ENCODE results near the gene PDIA4. TPM values are rescaled to one million over a fixed set of nuclear protein-coding genes. Genes with fewer than 3 reads are reported as not detected.

PDIA4 gene
- total and polyA plus RNA-seq, 2 experiments from 2014 or later = 371 to 413 TPM

DNA sequence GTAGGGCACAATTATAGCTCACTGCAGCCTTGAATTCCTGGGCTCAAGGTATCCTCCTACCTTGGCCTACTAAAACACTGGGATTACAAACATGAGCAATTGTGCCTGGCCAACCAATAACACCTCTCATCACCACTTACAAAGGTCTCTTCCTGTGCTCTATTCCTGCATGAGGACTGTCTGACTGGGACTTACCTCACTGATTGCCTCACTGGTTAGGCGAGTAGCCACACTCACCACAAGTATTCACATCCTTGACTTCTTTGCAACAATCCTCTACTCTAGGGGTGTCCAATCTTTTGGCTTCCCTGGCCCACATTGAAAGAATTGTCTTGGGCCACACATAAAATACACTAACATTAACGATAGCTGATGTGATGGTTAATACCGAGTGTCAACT lies 22.6 kb upstream of the PDIA4 start:
- TF ChIP-seq EZH2phosphoT487 (IDR thresholded peaks at IDR 0.05; ENCODE audit: low read depth, severe bottlenecking, unreplicated experiment) = no peak
- TF ChIP-seq EZH2 (IDR thresholded peaks at IDR 0.05; ENCODE audit: borderline replicate concordance) = no peak
- TF ChIP-seq, protein P1, sequence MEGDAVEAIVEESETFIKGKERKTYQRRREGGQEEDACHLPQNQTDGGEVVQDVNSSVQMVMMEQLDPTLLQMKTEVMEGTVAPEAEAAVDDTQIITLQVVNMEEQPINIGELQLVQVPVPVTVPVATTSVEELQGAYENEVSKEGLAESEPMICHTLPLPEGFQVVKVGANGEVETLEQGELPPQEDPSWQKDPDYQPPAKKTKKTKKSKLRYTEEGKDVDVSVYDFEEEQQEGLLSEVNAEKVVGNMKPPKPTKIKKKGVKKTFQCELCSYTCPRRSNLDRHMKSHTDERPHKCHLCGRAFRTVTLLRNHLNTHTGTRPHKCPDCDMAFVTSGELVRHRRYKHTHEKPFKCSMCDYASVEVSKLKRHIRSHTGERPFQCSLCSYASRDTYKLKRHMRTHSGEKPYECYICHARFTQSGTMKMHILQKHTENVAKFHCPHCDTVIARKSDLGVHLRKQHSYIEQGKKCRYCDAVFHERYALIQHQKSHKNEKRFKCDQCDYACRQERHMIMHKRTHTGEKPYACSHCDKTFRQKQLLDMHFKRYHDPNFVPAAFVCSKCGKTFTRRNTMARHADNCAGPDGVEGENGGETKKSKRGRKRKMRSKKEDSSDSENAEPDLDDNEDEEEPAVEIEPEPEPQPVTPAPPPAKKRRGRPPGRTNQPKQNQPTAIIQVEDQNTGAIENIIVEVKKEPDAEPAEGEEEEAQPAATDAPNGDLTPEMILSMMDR (IDR thresholded peaks at IDR 0.05; ENCODE audit: poor library complexity) = no peak
- Histone ChIP-seq H3K27me3 (no peaks in the 10 kb centered on the region), H4K20me1 (ENCODE audit: insufficient read depth, poor library complexity, severe bottlenecking) (no peaks in the 10 kb centered on the region), H3K36me3 (replicated peaks; ENCODE audit: insufficient read depth, low read depth) (no peaks in the 10 kb centered on the region), H3K27ac (no peak overlapping the region), H3K4me1 (ENCODE audit: insufficient read depth) (no peaks in the 10 kb centered on the region), H3K4me3 (no peak overlapping the region), H2AFZ (no peak overlapping the region), H3K4me2 (no peak overlapping the region), H3K9me3 (ENCODE audit: low read depth) (no peaks in the 10 kb centered on the region), H3K79me2 (no peaks in the 10 kb centered on the region), H3K9me2 (replicated peaks; ENCODE audit: insufficient read depth) (no peaks in the 10 kb centered on the region)
- WGBS (ENCODE audit: low lambda C conversion rate, missing lambda C conversion rate) = 95% methylated on average over 3 of the region's 3 CpGs
- DNase-seq (ENCODE audit: low spot score) = no peak

DNA sequence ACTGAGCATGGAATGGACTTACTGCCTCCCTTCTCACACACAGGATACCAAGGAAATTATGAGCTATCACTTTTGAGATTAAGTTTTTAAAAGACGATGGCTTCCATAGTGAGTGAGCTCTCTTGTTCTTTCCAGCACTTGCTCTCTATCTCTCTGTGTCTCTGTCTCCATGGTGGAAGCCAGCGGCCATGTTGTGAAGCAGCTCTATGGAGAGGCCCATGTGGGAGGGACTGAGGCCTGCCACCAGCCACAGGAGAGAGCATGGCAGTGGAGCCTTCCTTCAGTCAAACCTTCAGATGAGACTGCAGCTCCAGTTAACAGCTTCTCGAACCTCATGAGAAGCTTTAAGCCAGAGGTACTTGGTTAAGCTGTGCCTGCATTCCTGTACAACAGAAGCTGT lies 20.5 kb upstream of the PDIA4 start:
- WGBS (ENCODE audit: low lambda C conversion rate, missing lambda C conversion rate) = 83% methylated on average over 3 of the region's 3 CpGs
- Histone ChIP-seq H3K36me3 (replicated peaks; ENCODE audit: insufficient read depth, low read depth) (no peaks in the 10 kb centered on the region), H3K9me2 (replicated peaks; ENCODE audit: insufficient read depth) (no peaks in the 10 kb centered on the region), H3K27me3 (no peaks in the 10 kb centered on the region), H3K4me1 (ENCODE audit: insufficient read depth) (no peaks in the 10 kb centered on the region), H4K20me1 (ENCODE audit: insufficient read depth, poor library complexity, severe bottlenecking) (no peaks in the 10 kb centered on the region), H3K79me2 (no peaks in the 10 kb centered on the region), H3K4me3 (no peak overlapping the region), H2AFZ (no peak overlapping the region), H3K9me3 (ENCODE audit: low read depth) (no peaks in the 10 kb centered on the region), H3K27ac (no peak overlapping the region), H3K4me2 (no peak overlapping the region)
- no peak for DNase-seq (ENCODE audit: low spot score)
- TF ChIP-seq EZH2phosphoT487 (IDR thresholded peaks at IDR 0.05; ENCODE audit: low read depth, severe bottlenecking, unreplicated experiment) (no peak), EZH2 (IDR thresholded peaks at IDR 0.05; ENCODE audit: borderline replicate concordance) (no peak)
- TF ChIP-seq, protein P1 (IDR thresholded peaks at IDR 0.05; ENCODE audit: poor library complexity) = no peak

DNA sequence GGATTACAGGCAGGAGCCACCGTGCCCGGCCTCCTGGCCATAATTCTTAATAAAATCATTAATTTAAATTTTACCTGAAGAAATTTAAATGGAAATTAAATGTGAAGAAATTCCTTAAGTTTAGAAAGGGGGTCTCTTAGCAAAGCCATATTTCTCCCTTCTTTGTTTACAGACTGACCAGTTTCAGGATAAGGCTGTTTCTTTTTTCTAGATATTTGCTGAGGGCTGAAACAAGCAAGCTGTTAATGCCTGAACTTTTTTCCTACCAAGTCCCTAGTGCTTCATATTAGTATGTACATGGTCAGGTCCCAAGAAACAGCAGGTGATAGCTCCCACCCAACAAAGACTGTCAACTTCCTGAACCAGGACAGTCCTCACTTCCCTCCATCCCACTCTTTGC lies 18.1 kb upstream of the PDIA4 start:
- Histone ChIP-seq H3K4me3 (no peak overlapping the region), H3K4me2 (no peak overlapping the region), H3K27me3 (no peaks in the 10 kb centered on the region), H3K9me3 (ENCODE audit: low read depth) (no peaks in the 10 kb centered on the region), H3K9me2 (replicated peaks; ENCODE audit: insufficient read depth) (no peaks in the 10 kb centered on the region), H3K4me1 (ENCODE audit: insufficient read depth) (no peaks in the 10 kb centered on the region), H4K20me1 (ENCODE audit: insufficient read depth, poor library complexity, severe bottlenecking) (no peaks in the 10 kb centered on the region), H3K27ac (no peak overlapping the region), H3K36me3 (replicated peaks; ENCODE audit: insufficient read depth, low read depth) (no peaks in the 10 kb centered on the region), H3K79me2 (no peaks in the 10 kb centered on the region), H2AFZ (no peak overlapping the region)
- no peak for DNase-seq (ENCODE audit: low spot score)
- WGBS (ENCODE audit: low lambda C conversion rate, missing lambda C conversion rate) = 100% methylated on average over 2 of the region's 2 CpGs
- TF ChIP-seq EZH2phosphoT487 (IDR thresholded peaks at IDR 0.05; ENCODE audit: low read depth, severe bottlenecking, unreplicated experiment) (no peak), EZH2 (IDR thresholded peaks at IDR 0.05; ENCODE audit: borderline replicate concordance) (no peak)
- TF ChIP-seq, protein P1 (IDR thresholded peaks at IDR 0.05; ENCODE audit: poor library complexity) = no peak

DNA sequence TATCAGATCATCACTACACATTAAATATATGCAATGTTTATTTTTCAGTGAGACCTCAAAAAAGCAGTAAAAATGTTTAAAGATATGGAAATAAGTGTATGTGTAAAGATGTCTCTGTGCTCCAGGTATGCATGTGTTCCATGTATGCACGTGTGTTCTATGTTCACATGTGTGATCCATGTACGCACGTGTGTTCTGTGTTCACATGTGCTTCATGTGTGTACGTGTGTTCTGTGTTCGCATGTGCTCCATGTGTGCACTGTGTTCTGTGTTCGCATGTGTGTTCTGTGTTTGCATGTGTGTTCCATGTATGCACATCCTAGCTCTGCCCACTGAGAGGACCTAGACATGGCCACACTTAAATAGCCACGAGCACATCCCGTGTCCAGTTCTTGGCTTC lies 15.6 kb upstream of the PDIA4 start:
- no peak for TF ChIP-seq EZH2 (IDR thresholded peaks at IDR 0.05; ENCODE audit: borderline replicate concordance)
- no peak for TF ChIP-seq EZH2phosphoT487 (IDR thresholded peaks at IDR 0.05; ENCODE audit: low read depth, severe bottlenecking, unreplicated experiment)
- TF ChIP-seq, protein P1 (IDR thresholded peaks at IDR 0.05; ENCODE audit: poor library complexity) = no peak
- H3K79me2 ChIP-seq = no peaks in the 10 kb centered on the region
- no peaks in the 10 kb centered on the region for H3K27me3 ChIP-seq
- H3K36me3 ChIP-seq (replicated peaks; ENCODE audit: insufficient read depth, low read depth) = no peaks in the 10 kb centered on the region
- no peak for DNase-seq (ENCODE audit: low spot score)
- H3K4me1 ChIP-seq (ENCODE audit: insufficient read depth) = no peaks in the 10 kb centered on the region
- H3K9me2 ChIP-seq (replicated peaks; ENCODE audit: insufficient read depth) = no peaks in the 10 kb centered on the region
- no peaks in the 10 kb centered on the region for H4K20me1 ChIP-seq (ENCODE audit: insufficient read depth, poor library complexity, severe bottlenecking)
- WGBS (ENCODE audit: low lambda C conversion rate, missing lambda C conversion rate) = 93% methylated on average over 8 of the region's 8 CpGs
- no peak overlapping the region for H2AFZ ChIP-seq
- no peaks in the 10 kb centered on the region for H3K9me3 ChIP-seq (ENCODE audit: low read depth)
- no peak overlapping the region for H3K27ac ChIP-seq
- H3K4me3 ChIP-seq = no peak overlapping the region
- H3K4me2 ChIP-seq = no peak overlapping the region
